GM23248 (cell line): ENCODE data around the gene IL31RA. TPM values are rescaled to one million over a fixed set of nuclear protein-coding genes. Genes with fewer than 3 reads are reported as not detected.

ENCODE experiments used
- DNase-seq: peaks from one replicate; pipeline ENCODE4 v3.0.0-alpha.2; 2015
- H2AFZ ChIP-seq: fragments of 200-600 bp; sonication (generic); 2 replicates; pipeline ENCODE4 v1.6.1; 2016; ENCODE audit warnings: antibody characterized with exemption
- H3F3A ChIP-seq: fragments of 200-600 bp; sonication (generic); 2 replicates; pipeline ENCODE4 v1.6.1; 2016; ENCODE audit warnings: mild to moderate bottlenecking, antibody characterized with exemption, mixed run types; ENCODE audit not compliant: insufficient read depth
- H3K27ac ChIP-seq: fragments of 200-600 bp; sonication (generic); 2 replicates; pipeline ENCODE4 v1.5.1; 2016; ENCODE audit warnings: mild to moderate bottlenecking
- H3K27me3 ChIP-seq: fragments of 200-600 bp; sonication (generic); replicated peaks from 2 replicates; pipeline ENCODE4 v1.6.1; 2016; ENCODE audit warnings: mild to moderate bottlenecking; ENCODE audit not compliant: insufficient read depth
- H3K36me3 ChIP-seq: fragments of 200-600 bp; sonication (generic); 2 replicates; pipeline ENCODE4 v1.6.1; 2016; ENCODE audit warnings: low read depth, mild to moderate bottlenecking
- H3K4me1 ChIP-seq: fragments of 200-600 bp; sonication (generic); 2 replicates; pipeline ENCODE4 v1.6.1; 2016; ENCODE audit warnings: mild to moderate bottlenecking; ENCODE audit not compliant: insufficient read depth
- H3K4me2 ChIP-seq: fragments of 200-600 bp; sonication (generic); one replicate; pipeline ENCODE4 v1.6.1; 2016; ENCODE audit warnings: mild to moderate bottlenecking; ENCODE audit not compliant: unreplicated experiment
- H3K4me3 ChIP-seq: fragments of 200-600 bp; sonication (generic); 2 replicates; pipeline ENCODE4 v1.5.1; 2016; ENCODE audit warnings: mild to moderate bottlenecking
- H3K79me2 ChIP-seq: fragments of 200-600 bp; sonication (generic); 2 replicates; pipeline ENCODE4 v1.6.1; 2016; ENCODE audit warnings: mild to moderate bottlenecking; ENCODE audit not compliant: insufficient read depth
- H3K9ac ChIP-seq: fragments of 200-600 bp; sonication (generic); 2 replicates; pipeline ENCODE4 v1.6.1; 2016; ENCODE audit warnings: mild to moderate bottlenecking
- H3K9me2 ChIP-seq: fragments of 200-600 bp; sonication (generic); 2 replicates; pipeline ENCODE4 v1.6.1; 2016; ENCODE audit warnings: mixed run types, mild to moderate bottlenecking, moderate library complexity; ENCODE audit not compliant: insufficient read depth
- H3K9me3 ChIP-seq: fragments of 200-600 bp; sonication (generic); one replicate; pipeline ENCODE4 v1.6.1; 2017; ENCODE audit warnings: low read depth
- H4K20me1 ChIP-seq: fragments of 200-600 bp; sonication (generic); 2 replicates; pipeline ENCODE4 v1.6.0; 2016; ENCODE audit not compliant: insufficient read depth
- EZH2 ChIP-seq: fragments of 200-600 bp; sonication (generic); IDR thresholded peaks from 2 replicates; pipeline ENCODE4 v1.6.1; 2018; ENCODE audit warnings: antibody characterized with exemption, mild to moderate bottlenecking; ENCODE audit not compliant: insufficient read depth, poor library complexity, severe bottlenecking
- EZH2phosphoT487 ChIP-seq: fragments of 200-600 bp; sonication (generic); IDR thresholded peaks from 2 replicates; pipeline ENCODE4 v1.6.1; 2018; ENCODE audit warnings: antibody characterized with exemption, moderate library complexity, mild to moderate bottlenecking, low read depth; ENCODE audit not compliant: insufficient read depth
- WGBS, 2 experiments: methylation state at CpG; one replicate each; pipeline ENCODE4 v1.1.6; 2015 to 2017; ENCODE audit warnings: low lambda C conversion rate in 2 of 2, low coverage in 1 of 2; ENCODE audit errors: missing lambda C conversion rate in 2 of 2; 5-methylcytosine and 5-hydroxymethylcytosine counted together
- in situ Hi-C: fragments of 300-500 bp; cut with MboI; formaldehyde crosslinking; loops from 2 replicates; pipeline ENCODE4 v1.15.0; 2020
- polyA plus RNA-seq: library from polyadenylated mRNA; unstranded; fragments of >200 nt; fragmentation: Nextera tagmentation; extraction: Ambion mirVana; gene quantifications from 2 replicates; pipeline ENCODE4 v1.2.1, GENCODE V29; 2016
- total RNA-seq: library from RNA; depleted of rRNA; stranded (reverse); fragments of >200 nt; shearing (Covaris generic); gene quantifications from 2 replicates; pipeline ENCODE4 v1.2.3, GENCODE V29; 2014

IL31RA gene
- total and polyA plus RNA-seq, 2 experiments from 2014 or later, result 0.08 TPM; not detected in 1

- in situ Hi-C loops, result no loop called here
- H3K9me3 ChIP-seq, result no peaks in the 10 kb centered on the region
Observed at GRCh38 chr5:55873234-55873633, 22.1 kb downstream of the IL31RA start.

GRCh38 chr5:55877655-55878054, 26.5 kb downstream of the IL31RA start:
- Histone ChIP-seq H2AFZ (no peak overlapping the region), H3K4me2 (no peak overlapping the region), H3K27me3 (no peaks in the 10 kb centered on the region), H3K79me2 (no peaks in the 10 kb centered on the region), H4K20me1 (no peaks in the 10 kb centered on the region), H3K4me3 (no peak overlapping the region), H3K9me2 (no peaks in the 10 kb centered on the region), H3K9ac (no peak overlapping the region), H3F3A (no peaks in the 10 kb centered on the region), H3K4me1 (no peaks in the 10 kb centered on the region), H3K27ac (no peak overlapping the region), H3K36me3 (no peaks in the 10 kb centered on the region), H3K9me3 (no peaks in the 10 kb centered on the region)
- TF ChIP-seq EZH2phosphoT487, result no peak
- no peak for TF ChIP-seq EZH2
- in situ Hi-C loops, result no loop called here
- DNase-seq, result no peak

More at GRCh38 chr5:55873234-55873633, 22.1 kb downstream of the IL31RA start:
- Histone ChIP-seq H3K36me3 (no peaks in the 10 kb centered on the region), H3K9me2 (no peaks in the 10 kb centered on the region), H4K20me1 (no peaks in the 10 kb centered on the region), H3K79me2 (no peaks in the 10 kb centered on the region), H2AFZ (no peak overlapping the region), H3K27me3 (no peaks in the 10 kb centered on the region), H3K4me3 (no peak overlapping the region), H3K9ac (no peak overlapping the region), H3K4me1 (peaks cover 13% of the 10 kb centered on the region), H3F3A (peaks cover 10% of the 10 kb centered on the region), H3K27ac (no peak overlapping the region), H3K4me2 (no peak overlapping the region)
- DNase-seq, result no peak
- TF ChIP-seq EZH2 (no peak), EZH2phosphoT487 (no peak)

GRCh38 chr5:55880453-55880852, 29.3 kb downstream of the IL31RA start:
- in situ Hi-C loops, result no loop called here
- no peak overlapping the region for H3K4me3 ChIP-seq
- DNase-seq, result no peak
- no peak overlapping the region for H3K27ac ChIP-seq
- no peaks in the 10 kb centered on the region for H3K79me2 ChIP-seq
- no peak for TF ChIP-seq EZH2
- TF ChIP-seq EZH2phosphoT487, result no peak
- no peaks in the 10 kb centered on the region for H3K9me3 ChIP-seq
- H3K36me3 ChIP-seq, result no peaks in the 10 kb centered on the region
- H3K4me2 ChIP-seq, result no peak overlapping the region
- H4K20me1 ChIP-seq, result no peaks in the 10 kb centered on the region
- no peaks in the 10 kb centered on the region for H3F3A ChIP-seq
- no peak overlapping the region for H3K9ac ChIP-seq
- H2AFZ ChIP-seq, result no peak overlapping the region
- no peaks in the 10 kb centered on the region for H3K9me2 ChIP-seq
- H3K4me1 ChIP-seq, result no peaks in the 10 kb centered on the region
- H3K27me3 ChIP-seq, result no peaks in the 10 kb centered on the region

GRCh38 chr5:55885359-55885758, 34.2 kb downstream of the IL31RA start:
- no peaks in the 10 kb centered on the region for H4K20me1 ChIP-seq
- no peak for DNase-seq
- H3K27ac ChIP-seq, result no peak overlapping the region
- TF ChIP-seq EZH2phosphoT487, result no peak
- TF ChIP-seq EZH2, result no peak
- no peaks in the 10 kb centered on the region for H3K4me1 ChIP-seq
- H3K9ac ChIP-seq, result no peak overlapping the region
- no peaks in the 10 kb centered on the region for H3K9me3 ChIP-seq
- H3K9me2 ChIP-seq, result no peaks in the 10 kb centered on the region
- in situ Hi-C loops, result no loop called here
- H3K79me2 ChIP-seq, result no peaks in the 10 kb centered on the region
- H3K4me3 ChIP-seq, result no peak overlapping the region
- WGBS, 2 experiments, result 95% methylated on average over 9 of the region's 9 CpGs
- no peaks in the 10 kb centered on the region for H3K36me3 ChIP-seq
- no peaks in the 10 kb centered on the region for H3K27me3 ChIP-seq
- H3F3A ChIP-seq, result no peaks in the 10 kb centered on the region
- H2AFZ ChIP-seq, result no peak overlapping the region
- H3K4me2 ChIP-seq, result no peak overlapping the region

- no peak overlapping the region for H3K4me2 ChIP-seq
- H3K4me3 ChIP-seq, result no peak overlapping the region
- in situ Hi-C loops, result no loop called here
Observed at GRCh38 chr5:55888205-55888604, 37.0 kb downstream of the IL31RA start.

More at GRCh38 chr5:55888205-55888604, 37.0 kb downstream of the IL31RA start:
- Histone ChIP-seq H3K9me3 (no peaks in the 10 kb centered on the region), H4K20me1 (no peaks in the 10 kb centered on the region), H3K4me1 (no peaks in the 10 kb centered on the region), H3F3A (no peaks in the 10 kb centered on the region), H3K27ac (no peak overlapping the region), H3K9ac (no peak overlapping the region), H3K27me3 (no peaks in the 10 kb centered on the region), H3K36me3 (no peaks in the 10 kb centered on the region), H3K79me2 (no peaks in the 10 kb centered on the region), H2AFZ (no peak overlapping the region), H3K9me2 (no peaks in the 10 kb centered on the region)
- 92 to 95% methylated on average over 5 of the region's 5 CpGs for WGBS, 2 experiments
- no peak for DNase-seq
- TF ChIP-seq EZH2, result no peak
- TF ChIP-seq EZH2phosphoT487, result no peak
